GM10266 (cell line): Measurements from ENCODE around the gene KRT32.

ENCODE experiments used
- DNase-seq: peaks from one replicate; pipeline ENCODE4 v3.0.0; 2012; ENCODE audit errors: extremely low spot score
- TF ChIP-seq, protein P1 (sequence below): IDR thresholded peaks from 2 replicates; pipeline ENCODE4 v1.5.1; 2012; ENCODE audit warnings: mild to moderate bottlenecking, low read depth; ENCODE audit not compliant: control insufficient read depth, insufficient read depth; ENCODE audit errors: missing control alignments

Gene KRT32

GRCh38 chr17:41475421-41475820, 8.2 kb upstream of the KRT32 start:
- TF ChIP-seq, protein P1, sequence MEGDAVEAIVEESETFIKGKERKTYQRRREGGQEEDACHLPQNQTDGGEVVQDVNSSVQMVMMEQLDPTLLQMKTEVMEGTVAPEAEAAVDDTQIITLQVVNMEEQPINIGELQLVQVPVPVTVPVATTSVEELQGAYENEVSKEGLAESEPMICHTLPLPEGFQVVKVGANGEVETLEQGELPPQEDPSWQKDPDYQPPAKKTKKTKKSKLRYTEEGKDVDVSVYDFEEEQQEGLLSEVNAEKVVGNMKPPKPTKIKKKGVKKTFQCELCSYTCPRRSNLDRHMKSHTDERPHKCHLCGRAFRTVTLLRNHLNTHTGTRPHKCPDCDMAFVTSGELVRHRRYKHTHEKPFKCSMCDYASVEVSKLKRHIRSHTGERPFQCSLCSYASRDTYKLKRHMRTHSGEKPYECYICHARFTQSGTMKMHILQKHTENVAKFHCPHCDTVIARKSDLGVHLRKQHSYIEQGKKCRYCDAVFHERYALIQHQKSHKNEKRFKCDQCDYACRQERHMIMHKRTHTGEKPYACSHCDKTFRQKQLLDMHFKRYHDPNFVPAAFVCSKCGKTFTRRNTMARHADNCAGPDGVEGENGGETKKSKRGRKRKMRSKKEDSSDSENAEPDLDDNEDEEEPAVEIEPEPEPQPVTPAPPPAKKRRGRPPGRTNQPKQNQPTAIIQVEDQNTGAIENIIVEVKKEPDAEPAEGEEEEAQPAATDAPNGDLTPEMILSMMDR = no peak
- DNase-seq = no peak

- DNase-seq = no peak
- TF ChIP-seq, protein P1 = no peak
These were observed 7.7 kb upstream of the KRT32 start for GRCh38 chr17:41474863-41475262.

DNA sequence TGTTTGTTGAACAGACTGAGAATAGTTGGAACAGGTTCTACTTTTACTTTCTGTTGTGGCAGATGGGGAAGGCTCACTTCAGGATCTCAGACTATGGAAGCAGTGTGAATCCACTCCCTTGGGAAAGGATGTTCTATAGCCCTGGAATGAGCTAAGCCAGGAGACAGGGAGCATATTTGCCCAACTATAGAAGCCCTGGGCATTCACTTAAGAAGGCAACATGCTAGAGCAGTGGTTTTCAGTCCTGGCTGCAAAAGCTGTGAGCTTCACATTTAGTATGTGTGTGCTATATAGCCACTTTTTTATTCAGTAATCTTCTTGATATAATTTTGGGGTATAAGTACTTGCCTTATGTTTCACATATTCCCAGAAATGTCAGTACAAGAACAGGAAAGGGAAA, 1.2 kb upstream of the KRT32 start:
- DNase-seq = no peak
- TF ChIP-seq, protein P1 = no peak

GRCh38 chr17:41467561-41467960, 375 bp upstream of the KRT32 start:
- DNase-seq = no peak
- TF ChIP-seq, protein P1 = no peak

- TF ChIP-seq, protein P1 = no peak
- DNase-seq = no peak
These were observed 2.5 kb downstream of the KRT32 start for GRCh38 chr17:41464682-41465081.

DNA sequence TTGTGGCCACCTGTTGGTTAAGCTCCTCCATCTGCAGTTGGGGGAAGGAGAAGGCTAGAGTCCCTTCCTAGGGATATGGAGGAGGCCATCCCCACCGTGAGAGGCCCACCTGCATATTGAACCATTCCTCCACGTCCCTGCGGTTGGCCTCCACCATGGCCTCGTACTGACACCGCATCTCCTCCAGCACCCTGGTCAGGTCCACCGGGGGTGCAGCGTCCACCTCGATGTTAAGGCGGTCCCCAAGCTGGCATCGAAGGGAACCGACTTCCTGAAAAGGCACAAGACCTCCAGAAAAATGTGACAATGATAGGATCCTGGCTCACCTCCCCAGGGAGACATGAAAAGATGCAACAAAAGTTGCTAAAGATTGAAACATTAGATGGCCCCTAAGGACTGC, 3.0 kb downstream of the KRT32 start:
- no peak for DNase-seq
- TF ChIP-seq, protein P1 = no peak

DNA sequence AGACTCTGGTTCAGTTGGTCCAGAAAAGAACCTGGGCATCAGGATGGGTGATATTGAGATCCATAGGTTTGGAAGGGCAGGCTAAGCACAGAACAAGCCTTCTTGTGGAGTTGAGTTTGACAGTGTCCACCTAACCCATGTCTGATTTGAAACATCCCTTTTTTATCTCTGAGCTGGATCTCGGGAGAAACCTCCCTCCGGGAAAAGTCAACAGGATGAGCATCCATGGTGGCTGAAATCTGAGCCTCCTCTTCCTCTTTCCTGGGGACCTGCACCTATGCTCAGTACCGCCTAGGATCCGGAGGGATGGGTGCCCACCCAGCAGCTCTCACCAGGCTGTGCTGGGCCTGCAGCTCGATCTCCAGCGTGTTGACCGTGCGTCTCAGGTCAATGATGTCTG, 3.4 kb downstream of the KRT32 start:
- no peak for DNase-seq

More for the DNA sequence above, 3.4 kb downstream of the KRT32 start:
- TF ChIP-seq, protein P1 = no peak
